ENCODE measurements around the gene SVEP1.

DNA sequence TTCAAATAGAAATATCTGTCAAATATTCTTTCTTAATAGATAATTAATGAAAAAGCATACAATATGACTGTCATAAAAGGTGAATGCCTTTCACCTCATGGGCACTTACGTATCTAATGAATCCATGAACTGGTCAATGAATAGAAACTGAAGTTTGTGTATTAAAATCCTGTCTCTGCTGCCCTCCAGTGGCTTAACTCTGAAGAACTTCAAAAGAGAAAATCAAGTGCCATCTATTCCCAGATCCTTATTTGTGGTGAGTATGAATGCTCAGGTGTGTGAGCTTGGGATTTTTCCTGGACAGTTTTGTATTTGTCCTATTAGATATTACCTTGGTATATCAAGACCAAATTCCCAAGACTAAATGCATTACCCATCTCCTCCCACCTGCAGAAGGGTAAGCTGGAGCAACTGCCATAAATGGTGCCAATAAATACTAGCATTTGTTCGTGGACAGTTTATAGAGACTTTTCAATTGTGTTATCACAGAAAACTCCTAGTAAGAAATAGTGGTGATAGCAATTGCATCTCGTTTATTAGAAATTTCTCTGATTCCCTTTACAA, 44.0 kb upstream of the SVEP1 start:
- TF ChIP-seq, protein P1, sequence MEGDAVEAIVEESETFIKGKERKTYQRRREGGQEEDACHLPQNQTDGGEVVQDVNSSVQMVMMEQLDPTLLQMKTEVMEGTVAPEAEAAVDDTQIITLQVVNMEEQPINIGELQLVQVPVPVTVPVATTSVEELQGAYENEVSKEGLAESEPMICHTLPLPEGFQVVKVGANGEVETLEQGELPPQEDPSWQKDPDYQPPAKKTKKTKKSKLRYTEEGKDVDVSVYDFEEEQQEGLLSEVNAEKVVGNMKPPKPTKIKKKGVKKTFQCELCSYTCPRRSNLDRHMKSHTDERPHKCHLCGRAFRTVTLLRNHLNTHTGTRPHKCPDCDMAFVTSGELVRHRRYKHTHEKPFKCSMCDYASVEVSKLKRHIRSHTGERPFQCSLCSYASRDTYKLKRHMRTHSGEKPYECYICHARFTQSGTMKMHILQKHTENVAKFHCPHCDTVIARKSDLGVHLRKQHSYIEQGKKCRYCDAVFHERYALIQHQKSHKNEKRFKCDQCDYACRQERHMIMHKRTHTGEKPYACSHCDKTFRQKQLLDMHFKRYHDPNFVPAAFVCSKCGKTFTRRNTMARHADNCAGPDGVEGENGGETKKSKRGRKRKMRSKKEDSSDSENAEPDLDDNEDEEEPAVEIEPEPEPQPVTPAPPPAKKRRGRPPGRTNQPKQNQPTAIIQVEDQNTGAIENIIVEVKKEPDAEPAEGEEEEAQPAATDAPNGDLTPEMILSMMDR (IDR thresholded peaks at IDR 0.05; ENCODE audit: borderline replicate concordance, extremely low read depth, low read length, poor library complexity, severe bottlenecking) = peak; percentile 67
- no peak for TF ChIP-seq EZH2 (IDR thresholded peaks at IDR 0.05; ENCODE audit: borderline replicate concordance, low read depth, low read length, severe bottlenecking)
